Activated T-helper 1 cell treated with anti-CD3 and anti-CD28 coated beads, Interleukin-12 subunit alpha, Interleukin-12 subunit beta, Interleukin-2, Interleukin-4 antibody, amounts not matched to agents 30 ng/mL and 10 ng/mL and 1 ng/mL, durations not matched to agents 14 hours and 24 hours and 36 hours (primary cell): Measurements from ENCODE around the gene ZNRF1. TPM values are rescaled to one million over a fixed set of nuclear protein-coding genes. Genes with fewer than 3 reads are reported as not detected.
"Not testable (repeated sequence)": the region's sequence is repeated elsewhere in the genome, so short reads cannot be mapped to it uniquely, and the experiment has no call there.

Experiments used
- DNase-seq: peaks from one replicate; pipeline ENCODE4 v3.0.0; 2021; ENCODE audit warnings: low spot score
- H3K27ac Mint-ChIP-seq: one replicate; pipeline ENCODE4 v1.8.0; 2021; ENCODE audit warnings: mild to moderate bottlenecking, mixed read lengths
- H3K27me3 Mint-ChIP-seq: one replicate; pipeline ENCODE4 v1.8.0; 2022; ENCODE audit warnings: mild to moderate bottlenecking, moderate library complexity, mixed read lengths; ENCODE audit not compliant: insufficient read depth
- H3K36me3 Mint-ChIP-seq: one replicate; pipeline ENCODE4 v1.8.0; 2021; ENCODE audit warnings: low read depth, mixed read lengths
- H3K4me1 Mint-ChIP-seq: one replicate; pipeline ENCODE4 v1.8.0; 2021; ENCODE audit warnings: low read depth, mixed read lengths
- H3K4me3 Mint-ChIP-seq: one replicate; pipeline ENCODE4 v1.8.0; 2021; ENCODE audit warnings: mild to moderate bottlenecking, moderate library complexity, mixed read lengths
- H3K9me3 Mint-ChIP-seq: one replicate; pipeline ENCODE4 v1.8.0; 2021; ENCODE audit warnings: mixed read lengths
- intact Hi-C: fragments of 100-400 bp; cut with micrococcal nuclease; formaldehyde crosslinking; loops from one replicate; pipeline ENCODE4 v1.15.1; 2024
- total RNA-seq: library from RNA; stranded (reverse); gene quantifications from 2 replicates; pipeline ENCODE4 v1.2.3, GENCODE V29; 2022

ZNRF1 gene
- total RNA-seq, 1 donor from 2014 or later, result 51.2 TPM

DNA sequence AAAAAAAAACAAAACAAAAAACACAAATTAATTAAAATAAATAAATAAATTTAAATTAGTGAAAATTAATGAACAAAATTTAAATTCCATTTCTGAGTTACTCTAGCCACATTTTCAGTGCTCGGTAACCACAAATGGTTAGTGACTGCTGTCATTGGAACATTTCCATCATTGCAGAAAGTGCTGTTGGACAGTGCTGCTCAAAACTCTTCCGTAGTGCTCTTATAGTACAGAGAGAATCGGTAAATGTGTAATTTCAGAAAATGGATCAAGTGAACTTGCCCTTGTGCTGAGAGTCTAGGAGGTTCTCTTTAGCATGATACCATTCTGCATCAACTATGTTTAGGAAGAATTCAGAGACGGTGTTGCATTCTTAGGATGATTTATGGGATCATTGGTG, 23.7 kb downstream of the ZNRF1 start:
- Mint-ChIP-seq H3K36me3 (peaks cover 41% of the 10 kb centered on the region), H3K27me3 (no peaks in the 10 kb centered on the region), H3K4me1 (peaks cover 51% of the 10 kb centered on the region), H3K9me3 (peaks cover 34% of the 10 kb centered on the region), H3K4me3 (peak overlapping the region; percentile 46), H3K27ac (peak overlapping the region; percentile 86)
- intact Hi-C loops, result no loop called here
- no peak for DNase-seq

DNA sequence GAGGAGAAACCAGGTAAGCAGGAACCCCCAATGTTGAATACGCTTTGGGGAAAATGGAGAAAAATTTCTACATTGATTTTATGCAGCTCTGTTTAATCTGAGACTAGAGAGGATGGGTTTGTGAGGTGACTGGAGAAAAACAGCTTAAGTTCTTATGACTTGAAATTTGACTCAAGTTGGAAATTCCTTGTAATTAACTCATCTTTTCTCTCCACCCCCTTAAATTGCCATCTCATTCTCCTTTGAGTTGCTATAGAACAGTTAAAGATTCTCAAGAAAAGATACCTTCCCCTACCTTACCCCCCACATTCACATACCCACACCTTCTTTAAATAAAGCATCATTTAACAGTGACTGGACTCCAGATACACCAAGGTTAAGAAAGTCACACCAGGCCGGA, 24.2 kb downstream of the ZNRF1 start:
- Mint-ChIP-seq H3K36me3 (peaks cover 38% of the 10 kb centered on the region), H3K4me3 (peak overlapping the region; percentile 46), H3K27ac (peak overlapping the region; percentile 86), H3K4me1 (peaks cover 47% of the 10 kb centered on the region), H3K27me3 (no peaks in the 10 kb centered on the region), H3K9me3 (peaks cover 34% of the 10 kb centered on the region)
- intact Hi-C loops, result loop anchor here (1.0 kb wide), 2 partner anchors 11 to 23 kb away; no protein-coding TSS in a partner anchor
- DNase-seq, result no peak

DNA sequence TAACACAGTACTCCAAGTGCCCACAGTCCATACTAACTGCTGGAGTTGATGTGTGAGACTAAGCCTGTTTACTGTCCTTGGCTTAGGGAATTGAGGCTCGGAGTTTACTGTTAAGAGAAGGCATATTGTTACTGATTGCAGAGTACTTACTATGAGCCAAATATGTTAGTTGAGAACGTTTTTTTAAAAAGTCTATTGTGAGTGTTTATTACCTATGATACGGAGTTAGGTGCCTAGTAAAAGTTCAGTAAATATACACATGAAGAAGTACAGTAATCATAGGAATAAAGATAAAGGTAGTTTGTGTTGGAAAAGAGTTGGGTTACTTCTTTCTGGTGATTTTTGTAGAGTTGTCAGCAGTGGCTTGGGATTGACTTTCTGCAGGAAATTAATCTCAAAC, 25.4 kb downstream of the ZNRF1 start:
- H3K36me3 Mint-ChIP-seq, result peaks cover 34% of the 10 kb centered on the region
- H3K27ac Mint-ChIP-seq, result peak overlapping the region; percentile 62
- no peak overlapping the region for H3K4me3 Mint-ChIP-seq
- intact Hi-C loops, result no loop called here
- H3K9me3 Mint-ChIP-seq, result peaks cover 34% of the 10 kb centered on the region
- DNase-seq, result no peak
- no peaks in the 10 kb centered on the region for H3K27me3 Mint-ChIP-seq
- H3K4me1 Mint-ChIP-seq, result peaks cover 38% of the 10 kb centered on the region

DNA sequence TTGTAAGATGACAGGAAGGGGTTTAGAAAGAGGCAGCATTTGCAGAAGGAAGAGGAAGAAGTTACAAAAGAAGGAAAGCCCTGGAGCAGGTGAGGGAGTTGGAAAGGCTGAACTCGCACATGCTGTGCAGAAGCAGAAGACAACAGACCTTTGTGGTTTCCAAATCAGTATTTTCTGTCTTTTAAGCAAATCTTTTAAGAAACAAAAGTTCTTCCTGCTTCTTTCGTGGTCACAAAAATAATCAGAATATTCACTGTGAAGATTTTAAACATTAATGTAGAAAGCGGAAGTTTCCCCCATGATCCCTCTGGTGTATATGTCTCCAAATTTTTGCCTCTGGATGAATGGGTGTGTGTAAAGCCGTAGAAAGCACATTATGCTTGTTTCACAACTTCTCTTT, 25.8 kb downstream of the ZNRF1 start:
- Mint-ChIP-seq H3K27me3 (no peaks in the 10 kb centered on the region), H3K4me3 (no peak overlapping the region), H3K9me3 (peaks cover 30% of the 10 kb centered on the region), H3K4me1 (peaks cover 34% of the 10 kb centered on the region), H3K27ac (peak overlapping the region; percentile 62), H3K36me3 (peaks cover 30% of the 10 kb centered on the region)
- intact Hi-C loops, result no loop called here
- DNase-seq, result no peak

DNA sequence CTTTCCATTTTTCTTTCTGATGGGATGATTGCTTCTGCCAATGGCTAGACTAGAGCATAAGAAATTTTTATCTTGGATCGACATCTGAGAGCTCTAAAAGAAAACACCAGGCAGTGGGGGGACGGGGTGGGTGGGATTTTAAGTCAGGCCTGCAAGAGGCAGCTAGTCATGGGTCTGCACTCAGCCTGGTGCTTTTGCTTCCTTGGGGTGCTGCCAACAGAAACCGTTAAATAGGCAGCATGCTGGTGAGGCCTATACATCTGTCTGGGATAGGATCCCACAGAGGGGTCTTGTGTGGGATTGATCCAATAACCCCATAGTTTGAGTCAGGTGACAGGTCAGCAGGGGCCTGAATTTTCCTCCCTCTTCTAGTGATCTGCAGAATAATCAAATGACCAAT, 26.9 kb downstream of the ZNRF1 start:
- H3K36me3 Mint-ChIP-seq, result peaks cover 23% of the 10 kb centered on the region
- H3K4me3 Mint-ChIP-seq, result no peak overlapping the region
- H3K27me3 Mint-ChIP-seq, result no peaks in the 10 kb centered on the region
- DNase-seq, result no peak
- no peak overlapping the region for H3K27ac Mint-ChIP-seq
- H3K9me3 Mint-ChIP-seq, result peaks cover 21% of the 10 kb centered on the region
- intact Hi-C loops, result no loop called here
- peaks cover 38% of the 10 kb centered on the region for H3K4me1 Mint-ChIP-seq

DNA sequence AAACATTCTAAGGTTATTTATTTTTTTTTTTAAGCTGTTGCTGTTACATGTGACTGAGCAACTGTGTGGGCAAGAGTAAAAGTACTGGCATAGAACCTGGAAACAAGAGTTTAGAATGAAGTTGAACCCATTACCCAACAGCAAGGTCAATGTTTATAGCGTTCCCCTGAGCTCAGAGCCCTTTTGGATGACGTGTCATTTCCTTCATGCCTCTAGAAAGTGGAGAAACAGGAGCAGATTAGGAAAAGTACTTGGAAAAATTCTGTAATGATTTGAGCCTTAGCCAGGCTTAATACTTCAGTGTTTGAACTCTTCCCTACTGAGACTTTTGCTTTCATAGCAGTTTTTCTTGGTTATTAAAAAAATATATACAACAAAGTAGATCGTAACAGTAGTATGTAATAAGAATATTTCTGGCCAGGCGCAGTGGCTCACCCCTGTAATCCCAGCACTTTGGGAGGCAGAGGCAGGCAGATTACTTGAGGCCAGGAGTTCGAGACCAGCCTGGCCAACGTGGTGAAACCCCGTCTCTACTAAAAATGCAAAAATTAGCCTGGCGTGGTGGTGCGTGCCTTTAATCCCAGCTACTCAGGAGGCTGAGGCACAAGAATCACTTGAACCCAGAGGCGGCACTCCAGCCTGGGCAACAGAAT, 27.5 kb downstream of the ZNRF1 start:
- peaks cover 15% of the 10 kb centered on the region for H3K9me3 Mint-ChIP-seq
- H3K4me3 Mint-ChIP-seq, DNase-seq, H3K27ac Mint-ChIP-seq, intact Hi-C loops, H3K27me3 Mint-ChIP-seq: not testable (repeated sequence)
- H3K36me3 Mint-ChIP-seq, result peaks cover 17% of the 10 kb centered on the region
- H3K4me1 Mint-ChIP-seq, result peaks cover 35% of the 10 kb centered on the region

DNA sequence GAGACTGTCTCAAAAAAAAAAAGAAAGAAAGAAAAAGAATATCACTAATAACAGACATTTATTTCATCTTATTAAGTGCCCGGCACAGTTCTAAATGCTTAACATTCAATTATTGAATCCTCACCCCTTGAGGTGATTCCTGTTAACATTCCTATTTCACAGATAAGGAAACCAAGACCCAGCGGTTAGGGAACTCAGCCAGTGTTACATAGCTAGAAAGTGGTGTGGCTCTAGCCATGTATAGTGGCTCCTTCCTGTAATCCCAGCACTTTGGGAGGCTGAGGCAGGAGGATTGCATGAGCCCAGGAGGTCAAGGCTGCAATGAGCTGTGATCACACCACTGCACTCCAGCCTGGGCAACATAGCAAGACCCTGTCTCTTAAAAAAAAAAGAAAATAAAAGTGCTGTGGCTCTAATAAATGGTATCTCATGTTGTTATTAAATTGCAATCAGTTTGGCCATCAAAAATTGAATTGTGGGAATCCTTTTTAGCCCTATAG, 28.1 kb downstream of the ZNRF1 start:
- Mint-ChIP-seq H3K4me3 (no peak overlapping the region), H3K36me3 (peaks cover 13% of the 10 kb centered on the region), H3K4me1 (peaks cover 33% of the 10 kb centered on the region), H3K27ac (no peak overlapping the region), H3K9me3 (peaks cover 9% of the 10 kb centered on the region), H3K27me3 (no peaks in the 10 kb centered on the region)
- intact Hi-C loops, result no loop called here
- DNase-seq, result no peak

DNA sequence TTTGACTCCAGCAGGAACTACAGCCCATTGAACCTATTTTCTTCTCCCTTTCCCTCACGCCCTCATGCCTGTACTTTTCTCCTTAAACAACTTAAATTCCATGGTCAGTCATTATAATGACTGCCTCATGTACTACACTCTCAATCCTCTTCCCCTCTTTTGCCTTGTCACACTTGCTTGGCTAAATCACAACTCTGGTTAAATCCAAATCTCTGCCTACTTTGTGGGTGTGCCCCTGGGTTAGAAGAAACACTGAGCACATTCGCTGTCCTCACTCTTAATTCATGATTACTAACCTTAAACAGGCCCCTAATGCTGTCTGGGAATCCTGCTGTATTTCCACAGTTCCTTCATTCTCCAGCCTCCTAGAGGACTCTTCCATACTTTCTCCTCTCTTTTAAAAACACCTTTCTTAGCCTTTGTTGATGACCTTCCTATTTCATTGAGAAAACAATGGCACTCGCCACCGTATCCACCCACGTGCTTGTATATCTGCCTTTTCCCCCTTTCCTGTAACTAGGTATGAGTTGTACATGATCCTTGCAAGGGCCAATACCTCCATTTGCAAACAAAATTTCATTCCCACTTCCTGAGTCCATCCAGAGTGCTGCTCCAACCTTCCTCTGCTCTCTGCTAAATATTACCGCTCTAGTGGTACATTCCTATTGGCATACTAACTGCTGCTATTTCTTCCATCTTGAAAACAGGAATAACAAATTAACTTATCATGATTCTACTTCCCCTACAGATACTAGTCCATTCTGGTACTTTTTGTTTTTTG, 28.9 kb downstream of the ZNRF1 start:
- peaks cover 6% of the 10 kb centered on the region for H3K9me3 Mint-ChIP-seq
- H3K27ac Mint-ChIP-seq, result no peak overlapping the region
- H3K4me1 Mint-ChIP-seq, result peaks cover 35% of the 10 kb centered on the region
- no peak overlapping the region for H3K4me3 Mint-ChIP-seq
- no peak for DNase-seq
- intact Hi-C loops, result no loop called here
- no peaks in the 10 kb centered on the region for H3K27me3 Mint-ChIP-seq
- H3K36me3 Mint-ChIP-seq, result peaks cover 12% of the 10 kb centered on the region

DNA sequence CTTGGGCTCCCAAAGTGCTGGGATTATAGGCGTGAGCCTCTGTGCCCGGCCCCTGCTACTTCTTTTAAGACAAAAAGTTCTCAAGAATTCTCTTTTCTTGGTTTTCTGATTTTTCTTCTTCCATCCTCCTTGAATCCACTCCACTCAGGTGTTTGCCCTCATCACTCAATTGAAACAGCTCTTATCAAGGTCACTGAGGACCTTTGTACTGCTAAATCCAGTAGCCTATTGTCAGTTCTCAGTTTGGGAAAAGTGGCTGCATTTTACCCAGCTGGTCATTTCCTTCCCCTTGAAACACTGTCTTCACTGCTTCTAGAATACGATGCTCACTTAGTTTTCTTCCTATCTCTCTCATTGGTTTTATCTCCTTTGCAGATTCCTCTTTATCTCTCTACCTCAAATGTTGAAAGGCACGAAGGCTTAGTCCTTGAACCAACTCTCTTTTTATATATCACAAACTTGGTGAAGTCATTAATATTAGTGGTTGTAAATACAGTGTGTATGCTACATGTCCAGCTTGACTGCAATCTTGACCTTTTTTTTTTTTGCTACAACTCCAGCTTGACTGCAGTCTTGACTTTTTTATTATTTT, 29.8 kb downstream of the ZNRF1 start:
- no peaks in the 10 kb centered on the region for H3K9me3 Mint-ChIP-seq
- no peaks in the 10 kb centered on the region for H3K27me3 Mint-ChIP-seq
- H3K27ac Mint-ChIP-seq, result no peak overlapping the region
- no peak for DNase-seq
- H3K4me1 Mint-ChIP-seq, result peaks cover 28% of the 10 kb centered on the region
- intact Hi-C loops, result no loop called here
- no peak overlapping the region for H3K4me3 Mint-ChIP-seq
- H3K36me3 Mint-ChIP-seq, result peaks cover 7% of the 10 kb centered on the region

DNA sequence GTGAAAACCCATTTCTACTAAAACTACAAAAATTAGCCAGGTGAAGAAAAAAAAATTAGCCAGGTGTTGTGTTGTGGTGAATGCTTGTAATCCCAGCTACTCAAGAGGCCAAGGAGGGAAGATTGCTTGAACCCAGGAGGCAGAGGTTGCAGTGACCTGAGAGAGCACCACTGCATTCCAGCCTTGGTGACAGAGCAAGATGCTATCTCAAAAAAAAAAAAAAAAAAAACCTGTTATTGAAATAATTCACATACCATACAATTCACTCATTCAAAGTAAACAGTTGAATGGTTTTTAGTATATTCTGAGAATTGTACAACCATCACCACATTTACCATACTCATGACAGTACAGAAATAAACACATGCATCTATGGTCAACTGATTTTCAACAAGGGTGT, 31.0 kb downstream of the ZNRF1 start:
- no peak overlapping the region for H3K27ac Mint-ChIP-seq
- intact Hi-C loops, result loop anchor here (2.0 kb wide), 1 partner anchor 17 kb away; no protein-coding TSS in a partner anchor
- no peak overlapping the region for H3K4me3 Mint-ChIP-seq
- H3K27me3 Mint-ChIP-seq, result no peaks in the 10 kb centered on the region
- DNase-seq, result no peak
- peaks cover 26% of the 10 kb centered on the region for H3K4me1 Mint-ChIP-seq
- no peaks in the 10 kb centered on the region for H3K9me3 Mint-ChIP-seq
- H3K36me3 Mint-ChIP-seq, result peaks cover 12% of the 10 kb centered on the region

DNA sequence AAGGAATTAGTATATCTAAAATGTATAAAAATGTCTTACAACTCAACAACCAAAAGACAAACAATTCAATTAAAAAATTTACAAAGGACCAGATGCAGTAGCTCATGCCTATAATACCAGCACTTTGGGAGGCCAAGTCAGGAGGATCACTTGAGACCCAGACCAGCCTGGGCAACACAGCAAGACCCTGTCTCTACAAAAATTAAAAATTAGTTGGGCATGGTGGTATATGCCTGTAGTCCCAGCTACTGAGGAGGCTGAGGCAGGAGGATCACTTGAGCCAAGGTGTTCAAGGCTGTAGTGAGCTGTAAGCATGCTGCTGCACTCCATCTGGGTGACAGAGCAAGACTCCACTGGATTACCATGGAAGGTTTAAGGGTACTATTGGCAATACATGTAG, 33.8 kb downstream of the ZNRF1 start:
- no peak overlapping the region for H3K4me3 Mint-ChIP-seq
- H3K27ac Mint-ChIP-seq, result no peak overlapping the region
- H3K36me3 Mint-ChIP-seq, result peaks cover 30% of the 10 kb centered on the region
- H3K27me3 Mint-ChIP-seq, result no peaks in the 10 kb centered on the region
- peaks cover 13% of the 10 kb centered on the region for H3K9me3 Mint-ChIP-seq
- no peak for DNase-seq
- intact Hi-C loops, result no loop called here
- H3K4me1 Mint-ChIP-seq, result peaks cover 25% of the 10 kb centered on the region

DNA sequence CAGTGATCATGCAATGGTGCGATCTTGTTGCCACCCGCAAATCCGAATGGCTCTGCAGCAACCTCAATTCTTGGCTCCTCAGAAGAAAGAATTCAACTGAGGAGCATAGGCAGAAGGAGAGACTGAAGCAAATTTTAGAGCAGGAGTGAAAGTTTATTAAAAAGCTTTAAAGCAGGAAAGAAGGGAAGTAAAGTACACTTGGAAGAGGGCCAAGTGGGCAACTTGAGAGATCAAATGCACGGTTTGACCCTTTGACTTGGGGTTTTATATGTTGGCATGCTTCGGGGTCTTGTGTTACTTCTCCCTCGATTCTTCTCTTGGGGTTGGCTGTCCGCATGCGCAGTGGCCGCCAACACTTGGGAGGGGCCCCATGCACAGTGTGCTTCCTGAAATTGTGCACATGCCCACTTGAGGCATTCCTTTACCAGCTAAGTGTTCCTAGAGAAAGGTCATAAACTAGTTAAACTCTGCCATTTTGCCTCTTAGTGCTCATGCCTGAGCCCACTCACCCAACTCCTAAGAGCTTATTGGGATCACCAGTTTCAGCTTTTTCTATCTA, 36.7 kb downstream of the ZNRF1 start:
- Mint-ChIP-seq H3K27ac (no peak overlapping the region), H3K4me3 (no peak overlapping the region), H3K9me3 (peaks cover 24% of the 10 kb centered on the region), H3K36me3 (peaks cover 46% of the 10 kb centered on the region), H3K4me1 (peaks cover 31% of the 10 kb centered on the region), H3K27me3 (no peaks in the 10 kb centered on the region)
- intact Hi-C loops, result no loop called here
- DNase-seq, result no peak
